OCI-LY1 (cell line): ENCODE results near the gene GRB10.
"Not testable (repeated sequence)": the region's sequence is repeated elsewhere in the genome, so short reads cannot be mapped to it uniquely, and the experiment has no call there.

Source experiments
- CTCF ChIP-seq: fragments of 200-600 bp; sonication (generic), shearing (Covaris generic); IDR thresholded peaks from 2 replicates; pipeline ENCODE4 v1.5.1; 2017; ENCODE audit warnings: mild to moderate bottlenecking, antibody characterized with exemption, low read length, moderate library complexity, mixed read lengths
- EZH2 ChIP-seq: fragments of 200-600 bp; sonication (generic), shearing (Covaris generic); IDR thresholded peaks from 2 replicates; pipeline ENCODE4 v1.8.0; 2017; ENCODE audit warnings: borderline replicate concordance, mixed run types, mild to moderate bottlenecking, antibody characterized with exemption, low read length, moderate library complexity, mixed read lengths

- TF ChIP-seq CTCF, EZH2: not testable (repeated sequence)
Measured at GRCh38 chr7:50576388-50576787, 206.3 kb downstream of the GRB10 start.
